Transverse colon (tissue), 4 donors: Measurements from ENCODE around the gene NFIA.

Source experiments
- CTCF ChIP-seq, 5 experiments: fragments of 200-600 bp in 3 of 5; fragments of 450-650 bp in 2 of 5; sonication (generic) in 3 of 5; IDR thresholded peaks; 1 replicate in 2 of 5; 2 replicates in 3 of 5; pipeline ENCODE4 v1.5.1; 2016 to 2017; ENCODE audit warnings: antibody characterized with exemption in 5 of 5, inconsistent platforms in 3 of 5, mild to moderate bottlenecking in 2 of 5, moderate library complexity in 1 of 5
- EP300 ChIP-seq: sonication (generic); formaldehyde crosslinking; IDR thresholded peaks from one replicate; pipeline ENCODE4 v1.6.1; 2017; ENCODE audit warnings: antibody characterized with exemption, low read depth
- POLR2A ChIP-seq: fragments of 450-650 bp; IDR thresholded peaks from one replicate; pipeline ENCODE4 v1.6.1; 2016; ENCODE audit warnings: antibody characterized with exemption, mild to moderate bottlenecking, moderate library complexity
- POLR2AphosphoS5 ChIP-seq, 3 donors: sonication (generic); formaldehyde crosslinking; IDR thresholded peaks; one replicate each; pipeline ENCODE4 v1.6.1; 2016; ENCODE audit warnings: antibody characterized with exemption in 3 of 3

DNA sequence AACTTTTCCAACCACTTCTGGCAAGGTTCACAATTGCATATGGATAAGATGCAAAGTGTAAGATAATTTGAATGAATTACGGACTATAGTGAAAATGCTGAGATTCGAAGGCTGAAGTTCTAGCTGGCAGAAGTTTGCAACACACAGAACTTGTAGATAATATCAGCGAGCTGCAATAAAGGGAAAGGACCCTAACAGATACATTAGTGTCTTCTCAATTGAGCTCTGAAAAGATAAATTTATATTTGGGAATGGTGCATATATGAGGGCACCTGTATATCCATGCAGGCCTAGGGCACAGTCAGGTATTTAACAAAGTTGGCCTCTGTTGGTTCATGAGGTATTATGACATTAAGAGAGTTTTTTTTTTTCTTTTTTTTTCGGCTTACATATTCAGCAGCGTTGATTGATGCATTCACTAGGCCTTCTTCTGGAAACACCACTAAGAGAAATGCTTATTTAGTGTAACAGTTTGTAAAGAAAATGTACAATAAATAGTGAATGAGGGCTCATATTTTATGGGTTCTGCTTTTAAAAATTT is 2.2 kb downstream of the NFIA start:
- TF ChIP-seq POLR2A (no peak), POLR2AphosphoS5 (IDR thresholded peaks at IDR 0.05) (no peak), CTCF (IDR thresholded peaks at IDR 0.05) (no peak), EP300 (no peak)
